H1 (cell line): Measurements from ENCODE around the gene EWSR1. TPM values are rescaled to one million over a fixed set of nuclear protein-coding genes. Genes with fewer than 3 reads are reported as not detected.

Experiments used
- CTCF ChIA-PET: fragments of 300-600 bp; sonication (Branson Sonifier 250); formaldehyde crosslinking; loops from one replicate; lab custom pipeline; 2021; ENCODE audit not compliant: partially characterized antibody; lab: Charles Lee
- POLR2A ChIA-PET: fragments of 300-600 bp; sonication (Branson Sonifier 250); formaldehyde crosslinking; loops from one replicate; lab custom pipeline; 2021; ENCODE audit warnings: inconsistent platforms; ENCODE audit not compliant: partially characterized antibody; lab: Charles Lee
- DNase-seq, 2 experiments: peaks; one replicate each; pipeline versions ENCODE4 v3.0.0 to v3.0.0-alpha.2; 2010 to 2022; ENCODE audit warnings: low spot score in 2 of 2, low read depth in 1 of 2, mixed read lengths in 1 of 2
- FAIRE-seq: peaks from 2 replicates; lab custom pipeline; 2011; peaks lifted over from hg19 to GRCh38; lab: Jason Lieb, UNC
- H2AFZ ChIP-seq: 2 replicates; pipeline ENCODE4 v1.8.1; 2012; ENCODE audit warnings: low read length, inconsistent platforms
- H2AK5ac ChIP-seq: 2 replicates; pipeline ENCODE4 v1.6.1; 2013; ENCODE audit warnings: low read depth, low read length
- H2BK120ac ChIP-seq: replicated peaks from 2 replicates; pipeline ENCODE3; 2013; ENCODE audit warnings: low read depth, low read length, inconsistent platforms
- H2BK12ac ChIP-seq: 2 replicates; pipeline ENCODE4 v1.6.1; 2013; ENCODE audit warnings: low read depth, low read length
- H2BK15ac ChIP-seq: 2 replicates; pipeline ENCODE4 v1.6.1; 2013; ENCODE audit warnings: low read length
- H2BK20ac ChIP-seq: 2 replicates; pipeline ENCODE4 v1.6.1; 2013; ENCODE audit warnings: low read length
- H2BK5ac ChIP-seq: 2 replicates; pipeline ENCODE4 v1.6.1; 2013; ENCODE audit warnings: low read depth, low read length
- H3K14ac ChIP-seq: 2 replicates; pipeline ENCODE4 v1.6.1; 2013; ENCODE audit warnings: inconsistent platforms; ENCODE audit not compliant: insufficient read length
- H3K18ac ChIP-seq: 2 replicates; pipeline ENCODE4 v1.6.1; 2013; ENCODE audit warnings: low read length; ENCODE audit errors: extremely low read depth
- H3K23ac ChIP-seq: 2 replicates; pipeline ENCODE4 v1.6.1; 2013; ENCODE audit warnings: inconsistent platforms; ENCODE audit not compliant: insufficient read length
- H3K23me2 ChIP-seq: 2 replicates; pipeline ENCODE4 v1.6.1; 2013; ENCODE audit warnings: low read depth, low read length
- H3K27ac ChIP-seq: 2 replicates; pipeline ENCODE4 v1.6.1; 2011; ENCODE audit warnings: low read depth, low read length, inconsistent platforms
- H3K27me3 ChIP-seq, 4 experiments: replicated peaks in 1 of 4; 1 replicate in 1 of 4; 2 replicates in 3 of 4; pipeline versions ENCODE4 v1.6.1 to v1.8.1; 2011 to 2013; ENCODE audit warnings: low read length in 3 of 4, mild to moderate bottlenecking in 3 of 4, inconsistent platforms in 2 of 4, mixed read lengths in 2 of 4, moderate library complexity in 1 of 4; ENCODE audit not compliant: control insufficient read depth in 3 of 4, insufficient read depth in 3 of 4; ENCODE audit errors: extremely low read depth in 1 of 4
- H3K36me3 ChIP-seq, 4 experiments: 2 replicates each; pipeline versions ENCODE4 v1.6.1 to v1.8.1; 2011 to 2013; ENCODE audit warnings: mild to moderate bottlenecking in 4 of 4, low read length in 3 of 4, moderate library complexity in 2 of 4, control low read depth in 1 of 4, inconsistent platforms in 1 of 4; ENCODE audit not compliant: insufficient read depth in 4 of 4, control insufficient read depth in 2 of 4
- H3K4ac ChIP-seq: replicated peaks from 2 replicates; pipeline ENCODE3; 2013; ENCODE audit warnings: low read length, low read depth, mixed read lengths, inconsistent platforms; ENCODE audit not compliant: insufficient read length
- H3K4me1 ChIP-seq, 4 experiments: replicated peaks in 1 of 4; 1 replicate in 1 of 4; 2 replicates in 3 of 4; pipeline versions ENCODE4 v1.6.1 to v1.8.1; 2011 to 2013; ENCODE audit warnings: low read length in 3 of 4, inconsistent platforms in 2 of 4, mixed read lengths in 1 of 4; ENCODE audit not compliant: insufficient read depth in 4 of 4, control insufficient read depth in 3 of 4
- H3K4me2 ChIP-seq, 2 experiments: 2 replicates each; pipeline versions ENCODE4 v1.6.1 to v1.8.1; 2011 to 2013; ENCODE audit warnings: low read depth in 2 of 2, low read length in 2 of 2, control low read depth in 1 of 2, inconsistent platforms in 1 of 2, mild to moderate bottlenecking in 1 of 2; ENCODE audit not compliant: insufficient read depth in 1 of 2
- H3K4me3 ChIP-seq, 4 experiments: fragments of 200-600, 300-600 bp in 1 of 4; sonication (generic), shearing (Covaris generic), sonication (Bioruptor Twin) in 1 of 4; 2 replicates each; pipeline versions ENCODE4 v1.5.1 to v1.8.1; 2011 to 2016; ENCODE audit warnings: low read length in 4 of 4, low read depth in 3 of 4, control low read depth in 2 of 4, inconsistent platforms in 2 of 4, mild to moderate bottlenecking in 2 of 4, mixed read lengths in 1 of 4, moderate library complexity in 1 of 4; ENCODE audit not compliant: insufficient read depth in 2 of 4; ENCODE audit errors: extremely low read depth in 1 of 4
- H3K56ac ChIP-seq: replicated peaks from 2 replicates; pipeline ENCODE3; 2013; ENCODE audit warnings: low read depth, mild to moderate bottlenecking, mixed read lengths, low read length, inconsistent platforms; ENCODE audit not compliant: insufficient read length
- H3K79me1 ChIP-seq: 2 replicates; pipeline ENCODE4 v1.6.1; 2013; ENCODE audit warnings: low read depth, low read length, control low read depth
- H3K79me2 ChIP-seq, 2 experiments: 2 replicates each; pipeline versions ENCODE4 v1.6.1 to v1.8.1; 2012 to 2013; ENCODE audit warnings: low read length in 2 of 2, mild to moderate bottlenecking in 2 of 2, inconsistent platforms in 1 of 2; ENCODE audit not compliant: insufficient read depth in 2 of 2, control insufficient read depth in 1 of 2
- H3K9ac ChIP-seq, 4 experiments: replicated peaks in 1 of 4; 1 replicate in 1 of 4; 2 replicates in 3 of 4; pipeline versions ENCODE4 v1.6.1 to v1.8.1; 2011 to 2013; ENCODE audit warnings: low read depth in 3 of 4, low read length in 3 of 4, control low read depth in 2 of 4, mild to moderate bottlenecking in 2 of 4, moderate library complexity in 2 of 4, inconsistent platforms in 1 of 4; ENCODE audit errors: extremely low read depth in 1 of 4
- H3K9me3 ChIP-seq, 2 experiments: 2 replicates each; pipeline versions ENCODE4 v1.6.1 to v1.8.1; 2012 to 2013; ENCODE audit warnings: mild to moderate bottlenecking in 2 of 2, moderate library complexity in 2 of 2, control low read depth in 1 of 2, inconsistent platforms in 1 of 2, low read depth in 1 of 2, low read length in 1 of 2, mixed read lengths in 1 of 2; ENCODE audit not compliant: insufficient read depth in 2 of 2
- H4K20me1 ChIP-seq, 2 experiments: replicated peaks in 1 of 2; 2 replicates each; pipeline versions ENCODE3 to v1.8.1; 2011 to 2013; ENCODE audit warnings: inconsistent platforms in 2 of 2, low read length in 2 of 2, mild to moderate bottlenecking in 1 of 2; ENCODE audit not compliant: insufficient read depth in 2 of 2, control insufficient read depth in 1 of 2
- H4K5ac ChIP-seq: 2 replicates; pipeline ENCODE4 v1.6.1; 2013; ENCODE audit warnings: low read length, low read depth, mixed read lengths, inconsistent platforms; ENCODE audit not compliant: insufficient read length
- H4K8ac ChIP-seq: 2 replicates; pipeline ENCODE4 v1.8.0; 2013; ENCODE audit warnings: mild to moderate bottlenecking, moderate library complexity, low read length, inconsistent platforms; ENCODE audit not compliant: insufficient read depth; ENCODE audit errors: extremely low read depth
- H4K91ac ChIP-seq: replicated peaks from 2 replicates; pipeline ENCODE3; 2013; ENCODE audit warnings: low read length, mixed read lengths, inconsistent platforms; ENCODE audit not compliant: insufficient read length
- BRCA1 ChIP-seq: IDR thresholded peaks from 2 replicates; pipeline ENCODE4 v1.6.1; 2012; ENCODE audit warnings: low read depth, low read length, improper control_type of control experiment
- E2F6 ChIP-seq: IDR thresholded peaks from 2 replicates; pipeline ENCODE4 v1.6.1; 2012; ENCODE audit warnings: inconsistent platforms
- MAX ChIP-seq: IDR thresholded peaks from 2 replicates; pipeline ENCODE4 v1.6.1; 2012; ENCODE audit warnings: inconsistent platforms
- WGBS, 2 experiments: shearing (Covaris generic) in 1 of 2; methylation state at CpG; one replicate each; pipeline versions ENCODE4 v1.1.6 to v1.1.7; 2013 to 2015; ENCODE audit warnings: low lambda C conversion rate in 2 of 2, mixed read lengths in 2 of 2, inconsistent platforms in 1 of 2, low coverage in 1 of 2, missing lambda C conversion rate in 1 of 2; ENCODE audit not compliant: insufficient replicate concordance in 2 of 2, insufficient coverage in 1 of 2, insufficient read length in 1 of 2; ENCODE audit errors: extremely low coverage in 1 of 2, missing lambda C conversion rate in 1 of 2; 5-methylcytosine and 5-hydroxymethylcytosine counted together
- polyA plus RNA-seq, 7 experiments: library from polyadenylated mRNA; depleted of rRNA in 3 of 7; stranded (reverse) in 5 of 7; unstranded in 2 of 7; fragments of >200 nt in 5 of 7; fragments of 200-250 nt in 2 of 7; gene quantifications; 1 replicate in 5 of 7; 2 replicates in 1 of 7; 4 replicates in 1 of 7; pipeline versions ENCODE4 v1.2.1 to v1.2.3, GENCODE V29; 2011 to 2013; ENCODE audit warnings: missing spikeins in 2 of 7, mixed read lengths in 2 of 7
- total RNA-seq: library from RNA; stranded (reverse); fragmentation: NEBNext Ultra II Directional; extraction: Animal tissue kit (Norgen Biotek cat#: 25700); gene quantifications from 2 replicates; pipeline ENCODE4 v1.2.1, GENCODE V29; 2021

EWSR1 gene
- total and polyA plus RNA-seq, 2 of the 8 experiments (the other 6 are each of a cell fraction or from before 2014, with no cell fraction given): 387 to 930 TPM

- TF ChIP-seq E2F6: peak; percentile 95
- peak; percentile 78 for TF ChIP-seq MAX
- no peak for TF ChIP-seq BRCA1
- Histone ChIP-seq H3K27me3 (peaks cover 29 to 46% (median 43%) of the 10 kb centered on the region in 4 experiments), H2BK15ac (no peak overlapping the region), H3K14ac (no peak overlapping the region), H2BK20ac (no peak overlapping the region), H3K23ac (no peak overlapping the region), H3K56ac (no peak overlapping the region), H3K79me1 (no peaks in the 10 kb centered on the region), H3K23me2 (peaks cover 6% of the 10 kb centered on the region; the same call in 1 of the 2 replicates), H2AFZ (no peak overlapping the region), H4K8ac (no peak overlapping the region; the same call in 1 of the 2 replicates), H3K4me2 (peak overlapping the region in 1 of 2 experiments; percentile 74; a peak in 1 of 4 replicates), H2BK5ac (no peak overlapping the region), H2AK5ac (no peak overlapping the region), H3K9ac (no peak overlapping the region), H3K27ac (no peak overlapping the region), H3K4me1 (peaks cover 0 to 10% (median 7%) of the 10 kb centered on the region in 4 experiments; a peak in 6 of 7 replicates), H2BK12ac (no peak overlapping the region), H3K4me3 (peak overlapping the region in 2 of 4 experiments; percentile 1 to 56; a peak in 4 of 8 replicates), H3K79me2 (no peaks in the 10 kb centered on the region), H4K91ac (no peak overlapping the region), H4K20me1 (peaks cover 6 to 7% of the 10 kb centered on the region in 2 experiments), H3K36me3 (peaks cover 0 to 12% (median 0%) of the 10 kb centered on the region in 4 experiments; a peak in 1 of 8 replicates), H2BK120ac (no peak overlapping the region), H3K18ac (no peak overlapping the region), H3K4ac (no peak overlapping the region), H4K5ac (no peak overlapping the region), H3K9me3 (peaks cover 7 to 8% of the 10 kb centered on the region in 2 experiments; a peak in 3 of 4 replicates)
- WGBS, 2 experiments: 70% methylated on average over 17 of the region's 18 CpGs; no CpG with 5 or more reads in 1 of the 2 experiments
- DNase-seq (peak in 1 of 2 experiments; percentile 45), FAIRE-seq (no peak)
- ChIA-PET CTCF (interaction anchor here (0.8 to 2.7 kb wide), 6 partner anchors 10 to 112 kb away, joined by 3 to 14 read pairs (median 4); partner anchors contain the start of gene GAS2L1), POLR2A (interaction anchor here (1.0 to 2.1 kb wide), 6 partner anchors 9 to 58 kb away, joined by 3 to 13 read pairs (median 4); partner anchors contain the start of gene GAS2L1)
Measured at GRCh38 chr22:29316141-29316828, 48.2 kb downstream of the EWSR1 start.
